Measurements from ENCODE around the gene CACNA2D2.

Gene CACNA2D2

GRCh38 chr3:50378024-50378423, 125.4 kb downstream of the CACNA2D2 start:
- no peaks in the 10 kb centered on the region for H4K20me1 ChIP-seq (ENCODE audit: insufficient read depth, low read length)
- H2AFZ ChIP-seq (ENCODE audit: low read length) = no peak overlapping the region
- no peak overlapping the region for H3K4me3 ChIP-seq (ENCODE audit: low read depth, low read length, poor library complexity, severe bottlenecking)

GRCh38 chr3:50375258-50375931, 128.0 kb downstream of the CACNA2D2 start:
- Histone ChIP-seq H3K79me2 (ENCODE audit: insufficient read depth, low read length) (no peaks in the 10 kb centered on the region), H3K4me2 (ENCODE audit: low read length) (no peak overlapping the region), H3K27ac (ENCODE audit: low read depth, low read length, poor library complexity, severe bottlenecking) (no peak overlapping the region), H3K27me3 (ENCODE audit: insufficient read depth, low read length) (0 out of 2 replicates have a peak, but pooled peaks cover 6% of the 10 kb centered on the region), H3K9ac (ENCODE audit: low read length) (no peak overlapping the region), H3F3A (ENCODE audit: insufficient read depth, low read length) (no peaks in the 10 kb centered on the region), H3K4me3 (ENCODE audit: low read depth, low read length, poor library complexity, severe bottlenecking) (no peak overlapping the region), H3K36me3 (ENCODE audit: insufficient read depth, low read length) (no peaks in the 10 kb centered on the region), H3K9me3 (ENCODE audit: low read length) (no peaks in the 10 kb centered on the region), H2AFZ (ENCODE audit: low read length) (no peak overlapping the region), H4K20me1 (ENCODE audit: insufficient read depth, low read length) (no peaks in the 10 kb centered on the region), H3K9me2 (ENCODE audit: low read depth, low read length) (no peaks in the 10 kb centered on the region), H3K4me1 (ENCODE audit: insufficient read depth, low read length, severe bottlenecking) (no peaks in the 10 kb centered on the region)
- no peak for TF ChIP-seq EZH2 (IDR thresholded peaks at IDR 0.05; ENCODE audit: borderline replicate concordance, low read length)
- peak; percentile 42; the same call in 1 of the 2 replicates for TF ChIP-seq CTCF (IDR thresholded peaks at IDR 0.05; ENCODE audit: low read length)

More at GRCh38 chr3:50378024-50378423, 125.4 kb downstream of the CACNA2D2 start:
- H3K36me3 ChIP-seq (ENCODE audit: insufficient read depth, low read length) = no peaks in the 10 kb centered on the region
- H3K4me1 ChIP-seq (ENCODE audit: insufficient read depth, low read length, severe bottlenecking) = no peaks in the 10 kb centered on the region
- H3F3A ChIP-seq (ENCODE audit: insufficient read depth, low read length) = no peaks in the 10 kb centered on the region
- H3K9me2 ChIP-seq (ENCODE audit: low read depth, low read length) = no peaks in the 10 kb centered on the region
- no peak overlapping the region for H3K27ac ChIP-seq (ENCODE audit: low read depth, low read length, poor library complexity, severe bottlenecking)
- no peaks in the 10 kb centered on the region for H3K79me2 ChIP-seq (ENCODE audit: insufficient read depth, low read length)
- H3K27me3 ChIP-seq (ENCODE audit: insufficient read depth, low read length) = no peaks in the 10 kb centered on the region
- H3K4me2 ChIP-seq (ENCODE audit: low read length) = no peak overlapping the region
- H3K9ac ChIP-seq (ENCODE audit: low read length) = no peak overlapping the region
- TF ChIP-seq CTCF (IDR thresholded peaks at IDR 0.05; ENCODE audit: low read length) (no peak), EZH2 (IDR thresholded peaks at IDR 0.05; ENCODE audit: borderline replicate concordance, low read length) (no peak)
- no peaks in the 10 kb centered on the region for H3K9me3 ChIP-seq (ENCODE audit: low read length)

- Histone ChIP-seq H3K4me2 (ENCODE audit: low read length) (no peak overlapping the region), H3F3A (ENCODE audit: insufficient read depth, low read length) (no peaks in the 10 kb centered on the region), H4K20me1 (ENCODE audit: insufficient read depth, low read length) (no peaks in the 10 kb centered on the region), H3K79me2 (ENCODE audit: insufficient read depth, low read length) (no peaks in the 10 kb centered on the region), H3K27ac (ENCODE audit: low read depth, low read length, poor library complexity, severe bottlenecking) (no peak overlapping the region), H3K27me3 (ENCODE audit: insufficient read depth, low read length) (0 out of 2 replicates have a peak, but pooled peaks cover 10% of the 10 kb centered on the region), H3K4me3 (ENCODE audit: low read depth, low read length, poor library complexity, severe bottlenecking) (no peak overlapping the region), H3K9me2 (ENCODE audit: low read depth, low read length) (no peaks in the 10 kb centered on the region), H3K9ac (ENCODE audit: low read length) (no peak overlapping the region), H3K4me1 (ENCODE audit: insufficient read depth, low read length, severe bottlenecking) (no peaks in the 10 kb centered on the region), H3K9me3 (ENCODE audit: low read length) (no peaks in the 10 kb centered on the region), H3K36me3 (ENCODE audit: insufficient read depth, low read length) (no peaks in the 10 kb centered on the region), H2AFZ (ENCODE audit: low read length) (no peak overlapping the region)
- TF ChIP-seq EZH2 (IDR thresholded peaks at IDR 0.05; ENCODE audit: borderline replicate concordance, low read length) (no peak), CTCF (IDR thresholded peaks at IDR 0.05; ENCODE audit: low read length) (no peak)
These were observed 128.8 kb downstream of the CACNA2D2 start for GRCh38 chr3:50374363-50375257.

All from OCI-LY1 (cell line).